ENCODE results near the gene TNFSF10.

- TF ChIP-seq CTCF (IDR thresholded peaks at IDR 0.05; ENCODE audit: insufficient read depth, low read length, poor library complexity, severe bottlenecking) = no peak
- no peak for TF ChIP-seq EZH2phosphoT487 (conservative IDR thresholded peaks at IDR 0.05; ENCODE audit: low read length)
These were observed at the start of gene TNFSF10 for GRCh38 chr3:172522871-172523818.

Measured in SU-DHL-6 (cell line).